ENCODE data around the gene TPX2.

DNA sequence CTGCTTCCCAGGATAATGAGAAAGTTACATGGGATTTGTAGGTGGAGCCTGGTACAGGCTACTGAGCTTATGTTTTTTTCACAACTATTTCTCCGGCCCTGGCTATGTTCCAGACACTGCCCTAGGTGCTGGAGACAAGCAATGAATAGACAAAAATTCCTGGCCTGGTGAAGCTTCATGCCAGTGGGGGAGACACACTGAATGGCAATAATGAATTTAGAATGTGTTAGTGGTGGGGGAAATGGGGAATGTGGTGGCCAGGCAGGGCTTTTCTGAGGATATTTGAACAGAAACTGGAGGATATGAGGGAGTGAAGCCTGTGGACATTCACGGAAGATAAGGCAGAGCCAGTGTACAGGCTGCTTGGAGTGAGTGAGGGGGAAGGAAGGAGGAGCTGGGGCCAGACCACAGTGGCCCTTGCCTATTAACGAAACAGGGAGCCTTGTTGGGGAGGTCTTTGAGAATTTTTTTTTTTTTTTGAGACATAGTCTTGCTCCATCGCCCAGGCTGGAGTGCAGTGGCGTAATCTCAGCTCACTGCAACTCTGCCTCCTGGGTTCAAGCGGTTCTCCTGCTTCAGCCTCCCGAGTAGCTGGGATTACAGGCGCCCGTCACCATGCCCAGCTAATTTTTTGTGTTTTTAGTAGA lies 99.7 kb downstream of the TPX2 start:
- TF ChIP-seq POLR2A (IDR thresholded peaks at IDR 0.05), result no peak
- TF ChIP-seq, protein P1, sequence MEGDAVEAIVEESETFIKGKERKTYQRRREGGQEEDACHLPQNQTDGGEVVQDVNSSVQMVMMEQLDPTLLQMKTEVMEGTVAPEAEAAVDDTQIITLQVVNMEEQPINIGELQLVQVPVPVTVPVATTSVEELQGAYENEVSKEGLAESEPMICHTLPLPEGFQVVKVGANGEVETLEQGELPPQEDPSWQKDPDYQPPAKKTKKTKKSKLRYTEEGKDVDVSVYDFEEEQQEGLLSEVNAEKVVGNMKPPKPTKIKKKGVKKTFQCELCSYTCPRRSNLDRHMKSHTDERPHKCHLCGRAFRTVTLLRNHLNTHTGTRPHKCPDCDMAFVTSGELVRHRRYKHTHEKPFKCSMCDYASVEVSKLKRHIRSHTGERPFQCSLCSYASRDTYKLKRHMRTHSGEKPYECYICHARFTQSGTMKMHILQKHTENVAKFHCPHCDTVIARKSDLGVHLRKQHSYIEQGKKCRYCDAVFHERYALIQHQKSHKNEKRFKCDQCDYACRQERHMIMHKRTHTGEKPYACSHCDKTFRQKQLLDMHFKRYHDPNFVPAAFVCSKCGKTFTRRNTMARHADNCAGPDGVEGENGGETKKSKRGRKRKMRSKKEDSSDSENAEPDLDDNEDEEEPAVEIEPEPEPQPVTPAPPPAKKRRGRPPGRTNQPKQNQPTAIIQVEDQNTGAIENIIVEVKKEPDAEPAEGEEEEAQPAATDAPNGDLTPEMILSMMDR (IDR thresholded peaks at IDR 0.05), result no peak
- no peak for TF ChIP-seq POLR2AphosphoS5 (IDR thresholded peaks at IDR 0.05)
- no peak for TF ChIP-seq EP300 (IDR thresholded peaks at IDR 0.05; ENCODE audit: low read depth)
